Pancreas (tissue), 10 donors: Measurements from ENCODE around the gene XBP1. TPM values are rescaled to one million over a fixed set of nuclear protein-coding genes. Genes with fewer than 3 reads are reported as not detected.
"Not testable (repeated sequence)": the region's sequence is repeated elsewhere in the genome, so short reads cannot be mapped to it uniquely, and the experiment has no call there.

Experiments used
- ATAC-seq, 4 donors: fragments of 200-7000 bp; cut with Tn5 transposase; one replicate each; pipeline versions ENCODE4 v1.8.0 to v1.9.1; 2020; ENCODE audit warnings: mild to moderate bottlenecking in 4 of 4, moderate library complexity in 4 of 4
- DNase-seq, 6 donors: peaks; one replicate each; pipeline ENCODE4 v3.0.0-alpha.2; 2020
- FAIRE-seq: peaks from 2 replicates; lab custom pipeline; 2012; peaks lifted over from hg19 to GRCh38; lab: Jason Lieb, UNC
- H3K27ac ChIP-seq, 4 donors: fragments of 200-600 bp; sonication (generic); 1 replicate in 3 of 4; 2 replicates in 1 of 4; pipeline versions ENCODE4 v1.5.0 to v1.8.0; 2020
- H3K27me3 ChIP-seq, 4 donors: fragments of 200-600 bp; one replicate each; pipeline ENCODE4 v1.8.0; 2021
- H3K36me3 ChIP-seq, 3 donors: fragments of 200-600 bp; sonication (generic) in 1 of 3; one replicate each; pipeline versions ENCODE4 v1.5.0 to v1.8.0; 2020 to 2021
- H3K4me1 ChIP-seq, 3 donors: fragments of 200-600 bp; one replicate each; pipeline ENCODE4 v1.8.0; 2021
- H3K4me3 ChIP-seq, 4 donors: fragments of 200-600 bp; sonication (generic) in 2 of 4; one replicate each; pipeline versions ENCODE4 v1.5.0 to v1.8.0; 2020 to 2021
- H3K9me3 ChIP-seq, 4 donors: fragments of 200-600 bp; one replicate each; pipeline ENCODE4 v1.8.0; 2021
- WGBS, 2 donors: extraction: QIAGEN DNeasy Blood & Tissue Kit; methylation state at CpG; one replicate each; pipeline ENCODE4 v1.1.7; 2013; 5-methylcytosine and 5-hydroxymethylcytosine counted together
- intact Hi-C, 3 donors: fragments of 100-400 bp; cut with DNase I; formaldehyde crosslinking; loops; one replicate each; pipeline versions ENCODE4 v1.11.1 to v1.14.2; 2022
- polyA plus RNA-seq, 2 donors: library from polyadenylated mRNA; stranded (reverse); fragments of 200-250 nt; gene quantifications; one replicate each; pipeline ENCODE4 v1.2.3, GENCODE V29; 2013
- total RNA-seq, 6 donors: library from RNA; stranded (reverse); fragmentation: NEBNext Ultra II Directional in 4 of 6; extraction: Animal tissue kit (Norgen Biotek cat#: 25700) in 4 of 6; gene quantifications; one replicate each; pipeline versions ENCODE4 v1.2.1 to v1.2.4, GENCODE V29; 2021 to 2023
- TF ChIP-seq, protein P1 (sequence below), 4 donors: fragments of 200-600 bp; sonication (generic) in 3 of 4; IDR thresholded peaks; one replicate each; pipeline versions ENCODE4 v1.5.0 to v1.8.0; 2021; ENCODE audit warnings: antibody characterized with exemption in 4 of 4
- donor health status: healthy with polysubstance abuse.
- donor health status: DM: no; HTN: no; CAD: no; lungs with moderate emphysema.
- donor health status: DM: no; HTN: no; CAD: no.
- donor health status: control.
- donor health status: control.
- donor health status: Bipolar disorder and iron deficiency.
- donor health status: DM: yes; HTN: yes; CAD: no.
- donor health status: DM: no; HTN: no; CAD: no.
- donor health status: DM: no; HTN: no; CAD: no.
- donor health status: DM: yes; HTN: yes; CAD: no.

XBP1 gene
- total and polyA plus RNA-seq, 8 donors: 178 to 974 (median 685) TPM

DNA sequence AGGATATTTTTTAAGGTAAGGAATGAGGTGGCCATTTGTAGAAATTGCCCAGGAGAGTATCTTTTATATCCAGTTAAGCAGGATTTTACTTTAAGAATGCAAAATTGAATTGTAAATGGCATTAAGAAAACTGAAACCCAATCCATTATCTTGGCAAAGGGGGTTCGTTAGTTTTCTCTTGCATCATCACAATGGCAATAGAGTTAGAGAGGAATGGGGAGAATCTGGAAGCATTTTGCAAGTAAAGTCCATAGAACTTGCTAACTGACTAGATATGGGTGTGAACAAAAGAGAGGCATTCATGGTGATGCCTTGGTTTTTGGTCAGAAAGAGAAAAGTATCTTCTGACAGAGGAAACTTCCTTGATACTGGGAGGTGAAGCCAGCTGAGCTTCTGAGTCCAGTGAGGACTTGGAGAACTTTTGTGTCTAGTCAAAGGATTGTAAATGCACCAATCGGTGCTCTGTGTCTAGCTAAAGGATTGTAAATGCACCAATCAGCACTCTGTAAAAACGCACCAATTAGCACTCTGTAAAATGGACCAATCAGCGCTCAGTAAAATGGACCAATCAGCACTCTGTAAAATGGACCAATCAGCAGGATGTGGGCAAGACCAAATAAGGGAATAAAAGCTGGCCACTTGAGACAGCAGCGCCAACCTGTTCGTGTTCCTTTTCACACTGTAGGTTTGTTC lies 31.5 kb downstream of the XBP1 start:
- H3K27me3 ChIP-seq: no peaks in the 10 kb centered on the region
- H3K4me1 ChIP-seq: peaks cover 0 to 2% (median 0%) of the 10 kb centered on the region in 3 donors
- no peaks in the 10 kb centered on the region for H3K9me3 ChIP-seq
- H3K27ac ChIP-seq: no peak overlapping the region
- DNase-seq: no peak
- H3K36me3 ChIP-seq: no peaks in the 10 kb centered on the region
- no peak for ATAC-seq
- TF ChIP-seq, protein P1, sequence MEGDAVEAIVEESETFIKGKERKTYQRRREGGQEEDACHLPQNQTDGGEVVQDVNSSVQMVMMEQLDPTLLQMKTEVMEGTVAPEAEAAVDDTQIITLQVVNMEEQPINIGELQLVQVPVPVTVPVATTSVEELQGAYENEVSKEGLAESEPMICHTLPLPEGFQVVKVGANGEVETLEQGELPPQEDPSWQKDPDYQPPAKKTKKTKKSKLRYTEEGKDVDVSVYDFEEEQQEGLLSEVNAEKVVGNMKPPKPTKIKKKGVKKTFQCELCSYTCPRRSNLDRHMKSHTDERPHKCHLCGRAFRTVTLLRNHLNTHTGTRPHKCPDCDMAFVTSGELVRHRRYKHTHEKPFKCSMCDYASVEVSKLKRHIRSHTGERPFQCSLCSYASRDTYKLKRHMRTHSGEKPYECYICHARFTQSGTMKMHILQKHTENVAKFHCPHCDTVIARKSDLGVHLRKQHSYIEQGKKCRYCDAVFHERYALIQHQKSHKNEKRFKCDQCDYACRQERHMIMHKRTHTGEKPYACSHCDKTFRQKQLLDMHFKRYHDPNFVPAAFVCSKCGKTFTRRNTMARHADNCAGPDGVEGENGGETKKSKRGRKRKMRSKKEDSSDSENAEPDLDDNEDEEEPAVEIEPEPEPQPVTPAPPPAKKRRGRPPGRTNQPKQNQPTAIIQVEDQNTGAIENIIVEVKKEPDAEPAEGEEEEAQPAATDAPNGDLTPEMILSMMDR (IDR thresholded peaks at IDR 0.05): no peak
- H3K4me3 ChIP-seq: no peak overlapping the region
- 83 to 85% methylated on average over 6 of the region's 6 CpGs for WGBS, 2 donors
- FAIRE-seq: no peak
- intact Hi-C loops: no loop called here

DNA sequence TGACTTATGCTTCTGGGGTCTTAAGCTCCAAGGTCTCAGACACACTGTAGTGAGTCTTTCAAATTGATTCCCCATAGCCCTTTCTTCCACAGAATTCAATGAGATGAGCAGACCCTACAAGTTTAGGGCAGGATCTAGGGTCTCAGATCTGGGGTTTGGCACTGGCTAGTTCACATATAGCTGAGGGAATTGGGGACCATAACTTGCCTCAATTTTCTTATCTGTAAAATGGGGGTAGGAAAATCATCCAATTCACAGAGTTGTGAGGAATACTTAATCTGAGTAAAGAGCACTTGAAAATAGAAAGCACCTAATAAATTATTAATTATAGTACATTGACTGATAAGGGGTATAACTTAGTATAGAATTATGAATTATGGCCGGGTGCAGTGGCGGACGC lies 33.7 kb downstream of the XBP1 start:
- Histone ChIP-seq H3K9me3 (no peaks in the 10 kb centered on the region), H3K4me1 (no peaks in the 10 kb centered on the region), H3K4me3 (no peak overlapping the region), H3K36me3 (no peaks in the 10 kb centered on the region), H3K27me3 (no peaks in the 10 kb centered on the region), H3K27ac (no peak overlapping the region)
- DNase-seq (no peak), FAIRE-seq (no peak), ATAC-seq (no peak)
- WGBS, 2 donors: 91% methylated on average over 3 of the region's 3 CpGs
- intact Hi-C loops: no loop called here
- TF ChIP-seq, protein P1 (IDR thresholded peaks at IDR 0.05): no peak

DNA sequence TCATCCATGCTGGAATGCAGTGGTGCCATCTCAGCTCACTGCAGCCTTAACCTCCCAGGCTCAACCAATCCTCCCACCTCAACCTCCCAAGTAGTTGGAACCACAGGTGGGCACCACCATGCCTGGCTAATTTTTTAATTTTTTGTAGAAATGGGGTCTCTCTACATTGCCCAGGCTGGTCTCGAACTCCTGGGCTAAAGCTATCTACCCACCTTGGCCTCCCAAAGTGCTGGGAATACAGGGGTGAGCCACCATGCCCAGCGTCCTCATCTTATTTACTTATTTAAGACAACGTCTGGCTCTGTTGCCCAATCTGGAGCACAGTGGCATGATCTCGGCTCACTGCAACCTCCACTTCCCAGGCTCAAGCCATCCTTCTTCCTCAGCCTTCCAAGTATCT lies 38.4 kb downstream of the XBP1 start:
- H3K27ac ChIP-seq, H3K9me3 ChIP-seq, intact Hi-C loops, H3K27me3 ChIP-seq, FAIRE-seq, ATAC-seq, H3K36me3 ChIP-seq, H3K4me1 ChIP-seq, H3K4me3 ChIP-seq, DNase-seq: not testable (repeated sequence)
- WGBS, 2 donors: 87 to 90% methylated on average over 4 of the region's 4 CpGs

DNA sequence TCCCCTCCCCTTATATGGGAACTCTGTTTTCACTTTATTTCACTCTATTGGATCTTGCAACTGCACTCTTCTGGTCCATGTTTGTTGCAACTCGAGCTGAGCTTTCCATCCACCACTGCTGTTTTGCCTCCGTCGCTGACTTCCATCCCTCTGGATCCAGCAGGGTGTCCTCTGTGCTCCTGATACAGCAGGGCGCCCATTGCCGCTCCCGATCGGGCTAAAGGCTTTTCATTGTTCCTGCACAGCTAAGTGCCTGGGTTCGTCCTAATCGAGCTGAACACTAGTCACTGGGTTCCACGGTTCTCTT lies 39.0 kb downstream of the XBP1 start:
- DNase-seq: no peak
- no peaks in the 10 kb centered on the region for H3K27me3 ChIP-seq
- H3K36me3 ChIP-seq: no peaks in the 10 kb centered on the region
- no peaks in the 10 kb centered on the region for H3K4me1 ChIP-seq
- FAIRE-seq: no peak
- intact Hi-C loops: no loop called here
- H3K27ac ChIP-seq: no peak overlapping the region
- H3K4me3 ChIP-seq: no peak overlapping the region
- no peak for ATAC-seq
- 94% methylated on average over 10 of the region's 10 CpGs for WGBS, 2 donors
- no peaks in the 10 kb centered on the region for H3K9me3 ChIP-seq
- TF ChIP-seq, protein P1 (IDR thresholded peaks at IDR 0.05): no peak

DNA sequence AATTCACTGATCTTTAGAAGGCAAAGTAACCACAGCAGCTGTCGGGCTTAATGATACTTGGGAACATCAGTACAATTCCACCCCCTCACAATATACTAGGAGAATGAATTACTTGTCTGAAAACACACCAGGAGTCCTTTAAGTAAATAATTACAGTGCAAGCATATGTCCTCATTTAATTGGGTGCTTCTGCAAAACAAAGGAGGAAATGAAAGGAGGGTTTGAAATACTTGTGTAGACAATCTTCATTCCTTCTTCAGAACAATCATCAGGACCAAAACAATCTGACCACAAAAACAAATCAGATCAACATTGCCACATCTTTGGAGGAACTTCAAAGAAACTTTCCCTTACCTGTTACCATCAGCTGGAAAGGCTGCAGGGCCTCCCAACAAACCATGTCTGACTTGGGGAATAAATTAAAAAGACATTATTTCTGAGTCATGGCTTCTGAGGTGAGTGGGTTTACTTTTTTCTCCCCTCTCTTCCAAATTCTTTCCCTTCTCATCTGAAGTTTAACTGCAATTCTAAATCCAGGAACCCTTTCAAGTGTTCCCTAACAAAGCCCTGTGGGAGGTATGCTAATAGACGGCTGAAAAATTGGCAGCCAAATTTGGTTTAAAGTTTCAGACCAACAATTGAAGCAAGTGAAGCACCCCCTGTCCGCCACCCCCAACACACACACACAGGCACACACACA lies 40.4 kb downstream of the XBP1 start:
- H3K27me3 ChIP-seq: no peaks in the 10 kb centered on the region
- no peaks in the 10 kb centered on the region for H3K36me3 ChIP-seq
- DNase-seq (no peak), FAIRE-seq (no peak), ATAC-seq (peak in 1 of 4 donors; percentile 26)
- no peaks in the 10 kb centered on the region for H3K9me3 ChIP-seq
- TF ChIP-seq, protein P1 (IDR thresholded peaks at IDR 0.05): no peak
- H3K4me1 ChIP-seq: no peaks in the 10 kb centered on the region
- no peak overlapping the region for H3K27ac ChIP-seq
- 78 to 80% methylated on average over 3 of the region's 3 CpGs for WGBS, 2 donors
- intact Hi-C loops: no loop called here
- H3K4me3 ChIP-seq: no peak overlapping the region

DNA sequence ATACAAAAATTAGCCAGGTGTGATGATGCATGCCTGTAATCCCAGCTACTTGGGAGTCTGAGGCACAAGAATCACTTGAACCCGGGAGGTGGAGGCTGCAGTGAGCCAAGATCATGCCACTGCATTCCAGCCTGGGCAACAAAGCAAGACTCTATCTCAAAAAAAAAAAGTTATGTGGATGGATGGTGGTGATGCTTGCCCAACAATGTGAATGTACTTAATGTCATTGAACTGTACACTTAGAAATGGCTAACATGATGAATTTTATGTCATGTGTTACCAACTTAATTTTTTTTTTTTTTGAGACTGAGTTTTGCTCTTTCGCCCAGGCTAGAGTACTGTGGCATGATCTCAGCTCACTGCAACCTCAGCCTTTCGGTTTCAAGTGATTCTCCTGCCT lies 45.9 kb downstream of the XBP1 start:
- H3K36me3 ChIP-seq, H3K4me3 ChIP-seq, H3K27me3 ChIP-seq, intact Hi-C loops, H3K4me1 ChIP-seq, ATAC-seq, FAIRE-seq, H3K27ac ChIP-seq, H3K9me3 ChIP-seq, DNase-seq: not testable (repeated sequence)
- 95 to 100% methylated on average over 3 of the region's 3 CpGs for WGBS, 2 donors
